Keratinocyte (primary cell): ENCODE data around the gene F12. TPM values are rescaled to one million over a fixed set of nuclear protein-coding genes. Genes with fewer than 3 reads are reported as not detected.

ENCODE experiments used
- DNase-seq: peaks from one replicate; pipeline ENCODE4 v3.0.0-alpha.2; 2011; ENCODE audit warnings: low read depth, missing footprints, low spot score
- FAIRE-seq: peaks from 2 replicates; lab custom pipeline; 2011; peaks lifted over from hg19 to GRCh38; lab: Jason Lieb, UNC
- H2AFZ ChIP-seq: 2 replicates; pipeline ENCODE4 v1.6.0; 2012; ENCODE audit warnings: low read length, control low read depth, inconsistent platforms; ENCODE audit not compliant: control insufficient read depth
- H3K27ac ChIP-seq: 2 replicates; pipeline ENCODE4 v1.5.1; 2011; ENCODE audit warnings: low read length; ENCODE audit not compliant: control insufficient read depth, insufficient read depth
- H3K27me3 ChIP-seq: 3 replicates; pipeline ENCODE4 v1.6.0; 2011; ENCODE audit warnings: low read length; ENCODE audit not compliant: control insufficient read depth, insufficient read depth; ENCODE audit errors: extremely low read depth
- H3K36me3 ChIP-seq, 2 experiments: 2 replicates in 1 of 2; 3 replicates in 1 of 2; pipeline ENCODE4 v1.5.1; 2011; ENCODE audit warnings: low read length in 2 of 2, mild to moderate bottlenecking in 1 of 2; ENCODE audit not compliant: control insufficient read depth in 2 of 2, insufficient read depth in 2 of 2; ENCODE audit errors: extremely low read depth in 1 of 2
- H3K4me1 ChIP-seq: 3 replicates; pipeline ENCODE4 v1.5.1; 2011; ENCODE audit warnings: low read length; ENCODE audit not compliant: control insufficient read depth, insufficient read depth; ENCODE audit errors: extremely low read depth
- H3K4me2 ChIP-seq: 3 replicates; pipeline ENCODE4 v1.6.0; 2011; ENCODE audit warnings: low read depth, low read length; ENCODE audit not compliant: control insufficient read depth, insufficient read depth; ENCODE audit errors: extremely low read depth
- H3K4me3 ChIP-seq, 3 experiments: fragments of 200-600 bp in 1 of 3; sonication (generic) in 1 of 3; 2 replicates in 2 of 3; 3 replicates in 1 of 3; pipeline ENCODE4 v1.5.1; 2011 to 2016; ENCODE audit warnings: low read length in 3 of 3, mild to moderate bottlenecking in 3 of 3, control low read depth in 2 of 3, inconsistent platforms in 1 of 3, low read depth in 1 of 3, mixed read lengths in 1 of 3, mixed run types in 1 of 3, moderate library complexity in 1 of 3; ENCODE audit not compliant: control insufficient read depth in 2 of 3, insufficient read depth in 2 of 3; ENCODE audit errors: extremely low read depth in 1 of 3
- H3K79me2 ChIP-seq: 2 replicates; pipeline ENCODE4 v1.6.0; 2012; ENCODE audit warnings: low read length; ENCODE audit not compliant: control insufficient read depth, insufficient read depth
- H3K9ac ChIP-seq: 3 replicates; pipeline ENCODE4 v1.6.0; 2011; ENCODE audit warnings: low read length; ENCODE audit not compliant: control insufficient read depth, insufficient read depth; ENCODE audit errors: extremely low read depth
- H3K9me1 ChIP-seq: 3 replicates; pipeline ENCODE4 v1.6.0; 2011; ENCODE audit warnings: low read length; ENCODE audit not compliant: control insufficient read depth, insufficient read depth; ENCODE audit errors: extremely low read depth
- H3K9me3 ChIP-seq: 2 replicates; pipeline ENCODE4 v1.5.1; 2012; ENCODE audit warnings: low read depth, low read length; ENCODE audit not compliant: control insufficient read depth
- H4K20me1 ChIP-seq: 3 replicates; pipeline ENCODE4 v1.6.0; 2011; ENCODE audit warnings: low read length; ENCODE audit not compliant: control insufficient read depth, insufficient read depth; ENCODE audit errors: extremely low read depth
- EZH2 ChIP-seq: IDR thresholded peaks from one replicate; pipeline ENCODE4 v1.6.1; 2012; ENCODE audit warnings: inconsistent platforms, mild to moderate bottlenecking, low read length, moderate library complexity
- dilution Hi-C: fragments of 300-500 bp; cut with MboI; formaldehyde crosslinking; loops from one replicate; pipeline ENCODE4 v1.7.0; 2020; ENCODE audit warnings: low sequenced_read_pairs; ENCODE audit not compliant: extremely low pct_ligation_motif_present
- polyA plus RNA-seq, 5 experiments: library from polyadenylated mRNA; depleted of rRNA in 3 of 5; stranded (reverse) in 3 of 5; stranded (forward) in 1 of 5; unstranded in 1 of 5; fragments of >200 nt; gene quantifications; 1 replicate in 1 of 5; 2 replicates in 3 of 5; 3 replicates in 1 of 5; pipeline versions ENCODE4 v1.2.1 to v1.2.3, GENCODE V29; 2011 to 2012; ENCODE audit warnings: missing spikeins in 2 of 5, low read depth in 1 of 5, low replicate concordance in 1 of 5
- TF ChIP-seq, protein P1 (sequence below), 3 experiments: IDR thresholded peaks in 1 of 3; conservative IDR thresholded peaks in 1 of 3; optimal IDR thresholded peaks in 1 of 3; 2 replicates in 2 of 3; 3 replicates in 1 of 3; pipeline versions ENCODE3 to v1.5.1; 2011; ENCODE audit warnings: low read length in 3 of 3, mild to moderate bottlenecking in 3 of 3, moderate library complexity in 2 of 3, control low read depth in 1 of 3, inconsistent platforms in 1 of 3; ENCODE audit not compliant: insufficient read depth in 2 of 3; ENCODE audit errors: extremely low read depth in 1 of 3

The F12 gene
- polyA plus RNA-seq, 1 donor (not counting 4 experiments of a cell fraction or from before 2014, with no cell fraction given) = 7.7 TPM

DNA sequence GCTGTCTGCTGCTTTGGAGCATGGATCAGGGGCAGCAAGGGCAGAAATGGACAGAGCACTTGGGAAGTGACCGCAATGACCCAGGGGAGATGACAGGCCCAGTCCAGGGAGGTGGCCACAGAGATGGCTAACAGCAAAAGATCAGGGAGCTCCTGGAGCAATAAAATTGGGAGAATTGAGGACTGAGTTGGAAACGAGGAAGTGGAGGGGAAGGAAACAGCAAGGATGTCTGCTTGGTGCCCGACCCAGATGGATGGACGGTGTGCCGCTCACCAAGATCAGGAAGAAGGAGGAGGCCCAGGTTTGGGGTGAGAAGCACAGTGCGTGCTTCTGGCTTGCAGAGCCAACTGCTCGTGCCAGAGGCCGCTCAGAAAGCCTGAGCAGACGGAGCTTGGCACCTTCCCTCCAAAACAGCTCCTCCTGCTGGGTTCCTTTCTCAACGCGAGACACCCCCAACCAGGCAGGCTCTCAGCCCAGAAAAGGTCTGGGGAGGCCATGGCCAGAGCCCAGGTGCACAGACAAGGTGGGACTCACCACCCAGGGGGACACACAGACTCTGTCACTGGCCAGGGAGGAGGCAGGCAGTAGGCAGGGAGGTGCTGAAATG, 26.8 kb downstream of the F12 start:
- no peak overlapping the region for H3K9ac ChIP-seq
- peaks cover 5% of the 10 kb centered on the region for H3K27me3 ChIP-seq
- no peaks in the 10 kb centered on the region for H3K36me3 ChIP-seq
- no peak overlapping the region for H3K4me2 ChIP-seq
- H2AFZ ChIP-seq = no peak overlapping the region
- FAIRE-seq = no peak
- TF ChIP-seq, protein P1, sequence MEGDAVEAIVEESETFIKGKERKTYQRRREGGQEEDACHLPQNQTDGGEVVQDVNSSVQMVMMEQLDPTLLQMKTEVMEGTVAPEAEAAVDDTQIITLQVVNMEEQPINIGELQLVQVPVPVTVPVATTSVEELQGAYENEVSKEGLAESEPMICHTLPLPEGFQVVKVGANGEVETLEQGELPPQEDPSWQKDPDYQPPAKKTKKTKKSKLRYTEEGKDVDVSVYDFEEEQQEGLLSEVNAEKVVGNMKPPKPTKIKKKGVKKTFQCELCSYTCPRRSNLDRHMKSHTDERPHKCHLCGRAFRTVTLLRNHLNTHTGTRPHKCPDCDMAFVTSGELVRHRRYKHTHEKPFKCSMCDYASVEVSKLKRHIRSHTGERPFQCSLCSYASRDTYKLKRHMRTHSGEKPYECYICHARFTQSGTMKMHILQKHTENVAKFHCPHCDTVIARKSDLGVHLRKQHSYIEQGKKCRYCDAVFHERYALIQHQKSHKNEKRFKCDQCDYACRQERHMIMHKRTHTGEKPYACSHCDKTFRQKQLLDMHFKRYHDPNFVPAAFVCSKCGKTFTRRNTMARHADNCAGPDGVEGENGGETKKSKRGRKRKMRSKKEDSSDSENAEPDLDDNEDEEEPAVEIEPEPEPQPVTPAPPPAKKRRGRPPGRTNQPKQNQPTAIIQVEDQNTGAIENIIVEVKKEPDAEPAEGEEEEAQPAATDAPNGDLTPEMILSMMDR (optimal IDR thresholded peaks at IDR 0.05 in 1 of 3, IDR thresholded peaks at IDR 0.05 in 1 of 3, conservative IDR thresholded peaks at IDR 0.05 in 1 of 3; ENCODE audit: extremely low read depth in 1 of 3, insufficient read depth in 2 of 3, low read length in 3 of 3) = peak in 2 of 3 experiments; percentile 42 to 48
- no peak for TF ChIP-seq EZH2
- H4K20me1 ChIP-seq = no peaks in the 10 kb centered on the region
- H3K79me2 ChIP-seq = no peaks in the 10 kb centered on the region
- dilution Hi-C loops = no loop called here
- H3K27ac ChIP-seq = no peak overlapping the region
- no peak overlapping the region for H3K4me3 ChIP-seq
- DNase-seq = no peak
- H3K4me1 ChIP-seq = peaks cover 14% of the 10 kb centered on the region
- no peaks in the 10 kb centered on the region for H3K9me3 ChIP-seq
- H3K9me1 ChIP-seq = peaks cover 2% of the 10 kb centered on the region

DNA sequence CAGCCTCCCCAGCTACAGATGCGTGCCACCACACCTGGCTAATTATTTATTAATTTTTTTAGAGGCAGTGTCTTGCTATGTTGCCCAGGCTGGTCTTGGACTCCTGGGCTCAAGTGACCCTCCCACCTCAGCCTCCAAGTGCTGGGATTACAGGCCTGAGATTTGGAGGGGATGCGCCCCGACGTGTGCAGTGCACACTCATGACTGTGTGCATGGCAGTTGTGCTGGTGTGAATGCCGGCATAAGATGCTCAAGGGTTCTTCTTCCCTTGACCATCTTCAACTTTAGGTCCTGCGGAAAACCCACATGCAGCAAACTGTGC, 28.6 kb downstream of the F12 start:
- Histone ChIP-seq H3K27me3 (peaks cover 5% of the 10 kb centered on the region), H3K9me3 (no peaks in the 10 kb centered on the region), H3K4me2 (no peak overlapping the region), H3K79me2 (no peaks in the 10 kb centered on the region), H4K20me1 (no peaks in the 10 kb centered on the region), H2AFZ (no peak overlapping the region), H3K4me3 (no peak overlapping the region), H3K27ac (no peak overlapping the region), H3K36me3 (no peaks in the 10 kb centered on the region), H3K9ac (no peak overlapping the region), H3K4me1 (peaks cover 9% of the 10 kb centered on the region), H3K9me1 (peaks cover 2% of the 10 kb centered on the region)
- FAIRE-seq = no peak
- dilution Hi-C loops = no loop called here
- DNase-seq = no peak
- TF ChIP-seq, protein P1 (optimal IDR thresholded peaks at IDR 0.05 in 1 of 3, IDR thresholded peaks at IDR 0.05 in 1 of 3, conservative IDR thresholded peaks at IDR 0.05 in 1 of 3; ENCODE audit: extremely low read depth in 1 of 3, insufficient read depth in 2 of 3, low read length in 3 of 3) = no peak
- TF ChIP-seq EZH2 = no peak
